B cell (primary cell): Measurements from ENCODE around the gene TBX15. TPM values are rescaled to one million over a fixed set of nuclear protein-coding genes. Genes with fewer than 3 reads are reported as not detected.

Experiments
- ATAC-seq: fragments of 200-7000 bp; cut with Tn5 transposase; one replicate; pipeline ENCODE4 v1.10.0; 2021; ENCODE audit warnings: low read depth, mild to moderate bottlenecking, moderate number of reproducible peaks, moderate library complexity
- CTCF ChIA-PET: fragments of 350-600 bp; sonication (Branson Sonifier 250); formaldehyde crosslinking; loops from one replicate; lab custom pipeline; 2021; ENCODE audit warnings: antibody characterized with exemption, inconsistent platforms; lab: Charles Lee
- POLR2A ChIA-PET: fragments of 350-600 bp; sonication (Branson Sonifier 250); formaldehyde crosslinking; loops from one replicate; lab custom pipeline; 2021; ENCODE audit warnings: antibody characterized with exemption; lab: Charles Lee
- DNase-seq: peaks from one replicate; pipeline ENCODE4 v3.0.0; 2013
- H2AFZ ChIP-seq: 2 replicates; pipeline ENCODE4 v1.6.1; 2012; ENCODE audit warnings: mild to moderate bottlenecking, low read depth, low read length; ENCODE audit not compliant: insufficient read depth, poor library complexity, severe bottlenecking
- H3K27ac ChIP-seq, 2 donors: 1 replicate in 1 of 2; 2 replicates in 1 of 2; pipeline ENCODE4 v1.5.1; 2012 to 2013; ENCODE audit warnings: low read length in 2 of 2, mild to moderate bottlenecking in 2 of 2, moderate library complexity in 1 of 2
- H3K27me3 ChIP-seq, 4 experiments: fragments of 200-600 bp in 1 of 4; sonication (generic) in 1 of 4; replicated peaks in 1 of 4; 1 replicate in 2 of 4; 2 replicates in 2 of 4; pipeline versions ENCODE4 v1.6.1 to v1.7.0; 2013 to 2016; ENCODE audit warnings: low read length in 3 of 4, mild to moderate bottlenecking in 2 of 4, mixed read lengths in 1 of 4, moderate library complexity in 1 of 4; ENCODE audit not compliant: insufficient read depth in 4 of 4, control insufficient read depth in 3 of 4; ENCODE audit errors: control extremely low read depth in 1 of 4
- H3K36me3 ChIP-seq, 2 experiments: replicated peaks in 1 of 2; 1 replicate in 1 of 2; 2 replicates in 1 of 2; pipeline versions ENCODE4 v1.6.1 to v1.7.1; 2013; ENCODE audit warnings: low read length in 1 of 2; ENCODE audit not compliant: insufficient read depth in 2 of 2, control insufficient read depth in 1 of 2; ENCODE audit errors: control extremely low read depth in 1 of 2, extremely low read depth in 1 of 2
- H3K4me1 ChIP-seq, 2 donors: fragments of 200-600 bp in 1 of 2; sonication (generic) in 1 of 2; 1 replicate in 1 of 2; 2 replicates in 1 of 2; pipeline versions ENCODE4 v1.5.1 to v1.6.1; 2013 to 2017; ENCODE audit warnings: low read length in 2 of 2; ENCODE audit not compliant: control insufficient read depth in 2 of 2, insufficient read depth in 2 of 2
- H3K4me2 ChIP-seq: replicated peaks from 2 replicates; pipeline ENCODE3; 2012; ENCODE audit warnings: mild to moderate bottlenecking, low read depth, low read length; ENCODE audit not compliant: poor library complexity, severe bottlenecking
- H3K4me3 ChIP-seq, 5 experiments: fragments of 200-600 bp in 1 of 5; sonication (generic) in 1 of 5; 1 replicate in 3 of 5; 2 replicates in 2 of 5; pipeline versions ENCODE4 v1.5.1 to v1.7.0; 2011 to 2016; ENCODE audit warnings: low read length in 4 of 5, mild to moderate bottlenecking in 4 of 5, low read depth in 2 of 5, control low read depth in 1 of 5, moderate library complexity in 1 of 5; ENCODE audit not compliant: insufficient read depth in 1 of 5; ENCODE audit errors: control extremely low read depth in 1 of 5, extremely low read depth in 1 of 5
- H3K79me2 ChIP-seq: fragments of 200-600 bp; sonication (generic); one replicate; pipeline ENCODE4 v1.6.0; 2016; ENCODE audit warnings: low read length; ENCODE audit not compliant: control insufficient read depth, insufficient read depth
- H3K9ac ChIP-seq: fragments of 200-600 bp; sonication (generic); 2 replicates; pipeline ENCODE4 v1.6.1; 2017; ENCODE audit warnings: mild to moderate bottlenecking, low read length, moderate library complexity
- H3K9me3 ChIP-seq, 3 donors: one replicate each; pipeline versions ENCODE4 v1.6.1 to v1.7.1; 2013; ENCODE audit warnings: low read length in 2 of 3; ENCODE audit not compliant: control insufficient read depth in 2 of 3, insufficient read depth in 1 of 3; ENCODE audit errors: control extremely low read depth in 1 of 3
- H4K20me1 ChIP-seq: 2 replicates; pipeline ENCODE4 v1.6.0; 2012; ENCODE audit warnings: mild to moderate bottlenecking, low read length; ENCODE audit not compliant: insufficient read depth, control insufficient read depth, poor library complexity, severe bottlenecking
- H3K27ac Mint-ChIP-seq: one replicate; pipeline ENCODE4 v1.8.0; 2021; ENCODE audit warnings: mixed read lengths
- H3K27me3 Mint-ChIP-seq: one replicate; pipeline ENCODE4 v1.8.0; 2021; ENCODE audit warnings: mixed read lengths
- H3K4me1 Mint-ChIP-seq: one replicate; pipeline ENCODE4 v1.8.0; 2021; ENCODE audit warnings: mixed read lengths
- H3K4me3 Mint-ChIP-seq: one replicate; pipeline ENCODE4 v1.8.0; 2021; ENCODE audit warnings: mixed read lengths
- H3K9me3 Mint-ChIP-seq: one replicate; pipeline ENCODE4 v1.8.0; 2022; ENCODE audit warnings: mixed read lengths; ENCODE audit not compliant: insufficient read depth
- EZH2 ChIP-seq: IDR thresholded peaks from 2 replicates; pipeline ENCODE4 v1.6.1; 2012; ENCODE audit warnings: borderline replicate concordance, low read depth, mild to moderate bottlenecking, moderate library complexity, low read length; ENCODE audit not compliant: insufficient read depth, poor library complexity, severe bottlenecking
- WGBS: methylation state at CpG from one replicate; pipeline ENCODE4 v1.1.5; 2013; ENCODE audit warnings: missing lambda C conversion rate; ENCODE audit not compliant: insufficient coverage; 5-methylcytosine and 5-hydroxymethylcytosine counted together
- intact Hi-C: fragments of 100-400 bp; cut with micrococcal nuclease; formaldehyde crosslinking; loops from one replicate; pipeline ENCODE4 v1.10.0; 2022
- polyA plus RNA-seq: library from polyadenylated mRNA; depleted of rRNA; stranded (reverse); fragments of >200 nt; gene quantifications from 2 replicates; pipeline ENCODE4 v1.2.3, GENCODE V29; 2012
- total RNA-seq, 2 donors: library from RNA; stranded (reverse); fragments of 120-200 nt in 1 of 2; gene quantifications; 1 replicate in 1 of 2; 2 replicates in 1 of 2; pipeline versions ENCODE4 v1.2.3 to v1.2.4, GENCODE V29; 2013 to 2022
- TF ChIP-seq, protein P1 (sequence below): fragments of 200-600 bp; IDR thresholded peaks from one replicate; pipeline ENCODE4 v1.8.0; 2022; ENCODE audit warnings: antibody characterized with exemption, mild to moderate bottlenecking

The TBX15 gene
- total and polyA plus RNA-seq, 2 donors (not counting 1 experiment from before 2014, with no cell fraction given), result 0.03 to 0.15 TPM

DNA sequence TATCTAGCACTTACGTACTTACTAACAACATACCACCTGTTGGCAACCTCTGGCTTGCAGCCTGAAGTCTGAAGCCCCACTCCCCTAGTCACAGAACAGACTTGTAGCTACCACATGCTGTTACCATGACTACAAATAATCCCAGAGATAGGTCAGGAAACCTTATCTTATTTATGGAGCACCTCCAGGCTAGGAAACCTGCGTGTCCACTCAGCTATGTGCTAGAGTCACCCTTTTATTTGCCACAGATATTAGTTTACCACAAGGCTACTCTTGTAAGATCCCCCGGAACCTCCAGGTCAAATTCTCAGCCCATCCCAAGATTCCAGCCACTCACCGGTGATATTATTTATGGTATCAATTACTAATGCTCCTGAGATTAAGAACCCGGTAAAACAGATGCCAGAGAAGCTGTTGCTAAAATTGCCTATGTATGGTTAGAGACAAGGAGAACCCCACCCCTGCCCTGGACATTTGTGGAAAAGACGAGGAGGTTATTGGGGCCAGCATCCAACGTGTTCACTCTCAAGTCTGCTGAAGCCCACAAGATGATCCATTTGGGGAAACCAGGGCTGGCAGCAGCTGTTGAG, 116.5 kb downstream of the TBX15 start:
- Mint-ChIP-seq H3K4me1 (peaks cover 2% of the 10 kb centered on the region), H3K4me3 (no peak overlapping the region), H3K9me3 (no peaks in the 10 kb centered on the region), H3K27ac (no peak overlapping the region), H3K27me3 (no peaks in the 10 kb centered on the region)
- H3K9ac ChIP-seq, result no peak overlapping the region
- no peaks in the 10 kb centered on the region for H4K20me1 ChIP-seq
- TF ChIP-seq, protein P1, sequence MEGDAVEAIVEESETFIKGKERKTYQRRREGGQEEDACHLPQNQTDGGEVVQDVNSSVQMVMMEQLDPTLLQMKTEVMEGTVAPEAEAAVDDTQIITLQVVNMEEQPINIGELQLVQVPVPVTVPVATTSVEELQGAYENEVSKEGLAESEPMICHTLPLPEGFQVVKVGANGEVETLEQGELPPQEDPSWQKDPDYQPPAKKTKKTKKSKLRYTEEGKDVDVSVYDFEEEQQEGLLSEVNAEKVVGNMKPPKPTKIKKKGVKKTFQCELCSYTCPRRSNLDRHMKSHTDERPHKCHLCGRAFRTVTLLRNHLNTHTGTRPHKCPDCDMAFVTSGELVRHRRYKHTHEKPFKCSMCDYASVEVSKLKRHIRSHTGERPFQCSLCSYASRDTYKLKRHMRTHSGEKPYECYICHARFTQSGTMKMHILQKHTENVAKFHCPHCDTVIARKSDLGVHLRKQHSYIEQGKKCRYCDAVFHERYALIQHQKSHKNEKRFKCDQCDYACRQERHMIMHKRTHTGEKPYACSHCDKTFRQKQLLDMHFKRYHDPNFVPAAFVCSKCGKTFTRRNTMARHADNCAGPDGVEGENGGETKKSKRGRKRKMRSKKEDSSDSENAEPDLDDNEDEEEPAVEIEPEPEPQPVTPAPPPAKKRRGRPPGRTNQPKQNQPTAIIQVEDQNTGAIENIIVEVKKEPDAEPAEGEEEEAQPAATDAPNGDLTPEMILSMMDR, result no peak
- TF ChIP-seq EZH2, result no peak
- H3K27ac ChIP-seq, result no peak overlapping the region
- no peak overlapping the region for H3K4me2 ChIP-seq
- no peaks in the 10 kb centered on the region for H3K4me1 ChIP-seq
- H3K4me3 ChIP-seq, result no peak overlapping the region
- H2AFZ ChIP-seq, result no peak overlapping the region
- H3K27me3 ChIP-seq, result no peaks in the 10 kb centered on the region
- intact Hi-C loops, result no loop called here
- WGBS, result 81% methylated on average over 3 of the region's 7 CpGs
- no peaks in the 10 kb centered on the region for H3K79me2 ChIP-seq
- DNase-seq (no peak), ATAC-seq (no peak)
- no peaks in the 10 kb centered on the region for H3K9me3 ChIP-seq
- H3K36me3 ChIP-seq, result no peaks in the 10 kb centered on the region
- ChIA-PET CTCF (no interaction called here), POLR2A (no interaction called here)

DNA sequence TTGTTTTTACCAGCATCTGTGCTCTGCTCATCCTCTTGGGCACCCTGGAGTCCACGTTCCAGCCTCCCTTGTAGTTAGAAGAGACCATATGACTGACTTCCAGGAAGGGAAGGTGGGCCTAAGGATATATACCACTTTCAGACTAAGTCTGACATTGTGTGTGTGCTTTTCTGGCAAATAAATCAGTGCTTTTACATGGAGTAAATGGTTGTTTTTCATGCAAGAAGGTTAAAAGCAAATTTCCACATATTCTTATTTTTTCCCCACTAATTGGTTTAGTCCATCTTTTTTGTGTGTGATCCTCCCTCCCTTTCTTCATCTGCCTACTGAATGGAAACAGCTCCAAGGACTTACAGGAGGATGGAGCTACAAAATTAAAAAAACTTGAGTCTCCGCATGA, 119.8 kb downstream of the TBX15 start:
- no peak overlapping the region for H2AFZ ChIP-seq
- Mint-ChIP-seq H3K27me3 (no peaks in the 10 kb centered on the region), H3K4me1 (peaks cover 2% of the 10 kb centered on the region), H3K27ac (no peak overlapping the region), H3K9me3 (no peaks in the 10 kb centered on the region), H3K4me3 (no peak overlapping the region)
- CTCF ChIA-PET, result no interaction called here
- no CpG with 5 or more reads among the region's 2 CpGs for WGBS
- H3K36me3 ChIP-seq, result no peaks in the 10 kb centered on the region
- H3K4me1 ChIP-seq, result no peaks in the 10 kb centered on the region
- no peak overlapping the region for H3K9ac ChIP-seq
- H3K4me3 ChIP-seq, result no peak overlapping the region
- H4K20me1 ChIP-seq, result no peaks in the 10 kb centered on the region
- H3K79me2 ChIP-seq, result no peaks in the 10 kb centered on the region
- POLR2A ChIA-PET, result no interaction called here
- H3K27ac ChIP-seq, result no peak overlapping the region
- DNase-seq, result no peak
- TF ChIP-seq, protein P1, result no peak
- TF ChIP-seq EZH2, result no peak
- intact Hi-C loops, result no loop called here
- H3K4me2 ChIP-seq, result no peak overlapping the region
- no peak for ATAC-seq
- peaks cover 0 to 3% (median 0%) of the 10 kb centered on the region in 3 donors for H3K9me3 ChIP-seq
- H3K27me3 ChIP-seq, result no peaks in the 10 kb centered on the region
